AG08396 (cell line): ENCODE results near the gene S100A4.

ENCODE experiments used
- DNase-seq: peaks from one replicate; pipeline ENCODE4 v3.0.0; 2012; ENCODE audit warnings: low spot score, mixed read lengths

Gene S100A4

DNA sequence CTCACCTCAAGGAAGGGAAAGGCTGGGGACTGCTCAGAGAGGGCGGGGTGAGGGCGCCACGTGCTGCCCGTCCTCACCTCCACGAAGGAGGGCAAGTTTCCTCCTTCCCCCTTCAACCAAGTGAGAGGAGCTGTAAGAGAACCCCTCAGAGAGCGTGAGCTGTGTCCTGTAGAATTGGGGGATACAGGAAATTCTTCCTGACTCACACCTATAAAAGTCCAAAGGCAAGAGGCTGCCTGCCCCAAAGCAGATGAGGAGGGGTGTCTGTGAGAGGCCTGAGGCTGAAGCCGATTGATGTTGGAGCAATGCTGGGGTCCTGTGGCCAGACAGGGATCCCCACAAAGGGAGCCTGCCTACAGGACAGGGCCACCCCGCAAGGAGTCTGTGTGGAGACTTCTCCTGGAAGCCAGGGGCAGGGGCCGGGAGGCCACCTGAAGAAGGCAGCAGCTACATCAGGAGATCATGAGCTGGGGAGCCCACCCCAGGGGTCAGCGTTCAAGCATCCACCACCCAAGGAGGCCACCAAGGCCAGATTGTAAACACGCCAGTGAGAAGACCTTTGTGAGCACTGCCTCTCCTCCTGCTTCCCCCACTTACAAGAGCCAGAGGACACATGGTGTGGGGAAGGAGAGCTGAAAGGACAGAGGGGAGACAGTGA is 37.6 kb downstream of the S100A4 start:
- no peak for DNase-seq

DNA sequence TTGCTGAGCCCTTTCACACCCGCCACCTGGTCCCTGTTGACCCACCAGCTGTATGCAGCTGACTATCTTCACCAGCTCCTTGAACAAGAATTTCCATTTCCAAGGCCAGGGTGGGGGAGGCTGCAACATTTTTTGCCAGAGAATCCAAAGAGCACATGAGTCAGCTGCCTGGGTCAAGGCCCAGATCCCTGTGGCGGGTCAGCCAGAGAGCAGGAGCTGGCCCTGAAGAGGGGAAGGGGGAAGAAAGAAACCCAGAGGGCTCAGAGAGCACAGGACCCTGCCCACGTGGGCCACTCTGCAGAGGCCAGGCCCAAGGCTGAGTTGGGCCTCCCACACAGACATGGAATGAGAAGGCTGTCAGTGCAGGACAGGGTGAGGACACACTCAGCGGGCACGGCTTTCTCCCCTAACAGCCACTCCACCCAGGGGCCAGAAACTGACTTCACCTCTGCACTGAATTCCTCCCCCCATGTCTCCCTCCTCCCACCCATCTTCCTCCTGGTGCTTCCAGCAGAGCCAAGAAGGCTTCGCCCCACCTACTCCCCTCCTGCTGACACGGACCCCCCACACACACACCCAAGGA is 38.7 kb downstream of the S100A4 start:
- DNase-seq = peak; percentile 88

DNA sequence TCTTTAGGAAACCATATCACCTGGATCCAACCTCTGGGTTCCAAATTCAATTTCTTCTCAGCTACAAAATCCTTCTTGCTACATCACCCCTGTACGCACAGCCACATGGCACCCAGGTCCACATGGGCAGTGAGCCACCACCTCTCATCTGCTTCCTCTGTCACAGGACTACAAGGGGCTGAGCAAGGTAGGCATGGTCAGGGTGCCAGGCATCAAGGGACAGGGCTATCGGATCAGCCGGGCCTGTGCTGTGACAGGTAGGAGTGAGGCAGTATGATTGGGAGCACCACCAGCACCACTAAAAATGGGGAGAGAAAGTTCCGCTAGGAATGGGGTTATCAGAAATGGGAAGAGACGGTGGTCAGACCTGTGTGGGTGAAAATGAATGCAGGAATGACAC is 39.2 kb downstream of the S100A4 start:
- DNase-seq = no peak

GRCh38 chr1:153505576-153505975 is 40.0 kb downstream of the S100A4 start:
- no peak for DNase-seq

DNA sequence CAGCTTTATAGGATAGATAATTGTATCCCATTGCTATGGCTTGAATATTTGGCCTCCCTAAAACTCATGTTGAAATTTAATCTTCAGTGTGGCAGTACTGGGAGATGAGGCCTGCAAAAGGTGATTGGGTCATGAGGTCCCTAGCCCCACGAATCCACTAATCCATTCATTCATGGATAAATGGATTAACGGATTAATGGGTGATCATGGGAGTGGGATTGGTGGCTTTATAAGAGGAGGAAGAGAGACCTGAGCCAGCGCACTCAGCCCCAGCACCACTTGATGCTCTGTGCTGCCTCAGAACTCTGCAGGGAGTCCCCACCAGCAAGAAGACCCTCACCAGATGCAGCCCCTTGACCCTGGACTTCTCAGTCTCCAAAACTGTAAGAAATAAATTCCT is 41.8 kb downstream of the S100A4 start:
- no peak for DNase-seq

DNA sequence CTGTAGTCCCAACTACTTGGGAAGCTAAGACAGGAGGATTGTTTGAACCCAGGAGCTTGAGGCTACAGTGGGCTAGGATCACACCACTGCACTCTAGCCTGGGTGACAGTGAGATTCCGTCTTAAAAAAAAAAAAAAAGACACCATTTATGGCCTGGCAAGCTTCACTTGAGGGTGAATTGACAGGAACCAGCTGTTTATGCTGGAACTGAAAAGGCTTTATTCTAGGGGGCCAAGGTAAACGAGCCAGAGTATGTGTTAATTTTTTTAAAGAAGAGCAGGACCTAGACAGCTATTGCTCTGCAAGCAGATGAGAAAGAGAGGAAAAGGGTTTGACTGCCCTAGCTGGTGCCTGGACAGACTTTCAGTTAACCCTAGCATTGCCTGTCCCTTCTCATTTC is 46.9 kb downstream of the S100A4 start:
- DNase-seq = no peak

GRCh38 chr1:153495536-153495935 is 50.1 kb downstream of the S100A4 start:
- no peak for DNase-seq

DNA sequence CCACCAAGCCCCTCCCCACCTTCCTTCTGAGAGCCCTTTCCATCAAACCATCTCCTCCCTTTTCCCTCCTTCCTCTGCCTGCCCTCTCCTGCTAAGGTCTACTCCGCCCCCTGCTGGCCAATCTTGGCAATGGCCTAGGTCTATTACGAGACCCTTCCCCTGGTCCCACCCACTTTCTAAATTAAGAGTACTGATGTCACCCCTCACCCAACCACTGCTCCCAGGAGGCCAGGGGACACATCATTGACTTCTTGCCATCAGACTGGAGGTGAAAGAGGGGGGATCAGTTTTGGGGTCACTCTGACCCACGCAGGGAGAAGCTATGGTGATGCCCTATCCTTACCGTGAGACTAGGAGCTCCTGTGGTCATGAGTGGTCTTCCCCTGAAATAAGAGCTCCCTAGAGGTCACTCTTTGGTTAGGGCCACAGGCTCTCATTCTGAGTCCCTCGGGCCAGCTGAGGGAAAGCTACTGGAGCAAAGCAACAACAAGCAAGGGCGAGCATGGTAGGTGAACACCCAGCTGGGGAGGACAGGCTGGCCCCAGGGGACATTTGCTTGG is 50.5 kb downstream of the S100A4 start:
- peak; percentile 56 for DNase-seq
